Measurements from ENCODE around the gene EPHB1. TPM values are rescaled to one million over a fixed set of nuclear protein-coding genes. Genes with fewer than 3 reads are reported as not detected.

Gene EPHB1
- total RNA-seq, 2 donors from 2014 or later, result 1.3 to 3.5 TPM

DNA sequence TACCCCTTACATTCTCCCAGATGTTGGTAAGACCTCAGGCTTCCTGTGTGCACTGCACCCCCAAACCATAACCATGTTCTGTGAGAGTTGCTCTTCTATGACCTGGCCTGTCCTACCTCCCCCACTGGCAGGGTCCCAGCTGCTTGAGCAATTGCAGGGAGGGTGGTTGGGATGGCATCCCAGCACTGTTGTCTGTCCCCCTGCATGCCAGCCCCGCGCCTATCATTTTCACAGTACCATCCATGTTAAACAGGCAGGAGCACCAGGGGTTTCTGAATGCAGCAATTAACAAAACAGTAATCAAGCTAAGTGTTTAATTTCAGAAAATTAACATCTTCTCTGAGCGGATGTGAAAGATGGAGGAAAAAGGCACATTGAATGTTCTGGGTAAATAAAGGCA lies 345.5 kb downstream of the EPHB1 start:
- ATAC-seq (no peak), DNase-seq (no peak)
- H3K9me3 ChIP-seq (ENCODE audit: control insufficient read depth, low read length, poor library complexity, severe bottlenecking), result no peaks in the 10 kb centered on the region
- H3K27me3 Mint-ChIP-seq, result no peaks in the 10 kb centered on the region
- H3K4me1 Mint-ChIP-seq, result no peaks in the 10 kb centered on the region
- peak overlapping the region; percentile 25 for H3K4me3 Mint-ChIP-seq
- no peak overlapping the region for H3K27ac Mint-ChIP-seq
- no peaks in the 10 kb centered on the region for H3K36me3 Mint-ChIP-seq (ENCODE audit: low read depth)

DNA sequence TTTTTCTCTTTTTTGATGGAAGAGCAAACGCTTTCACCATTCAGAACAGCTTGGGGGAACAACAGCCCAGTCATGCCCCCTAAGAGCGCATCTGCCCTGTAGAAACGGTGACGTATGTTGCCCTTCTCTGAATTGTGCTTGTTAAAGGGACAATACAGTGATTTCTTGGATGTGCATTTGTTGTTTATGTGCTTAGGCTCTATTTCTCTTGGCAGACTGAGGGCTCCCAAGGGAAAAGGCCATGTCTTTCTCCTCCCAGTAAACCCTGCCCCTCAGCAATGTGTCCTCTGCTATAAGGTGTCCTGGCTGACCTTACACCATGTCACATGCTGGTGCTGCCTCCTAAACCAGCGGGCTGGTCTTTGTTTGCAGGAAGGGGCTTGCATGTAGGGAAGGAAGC lies 346.1 kb downstream of the EPHB1 start:
- no peaks in the 10 kb centered on the region for H3K27me3 Mint-ChIP-seq
- no peak overlapping the region for H3K27ac Mint-ChIP-seq
- H3K36me3 Mint-ChIP-seq (ENCODE audit: low read depth), result no peaks in the 10 kb centered on the region
- H3K9me3 ChIP-seq (ENCODE audit: control insufficient read depth, low read length, poor library complexity, severe bottlenecking), result no peaks in the 10 kb centered on the region
- H3K4me1 Mint-ChIP-seq, result no peaks in the 10 kb centered on the region
- DNase-seq (no peak), ATAC-seq (no peak)
- no peak overlapping the region for H3K4me3 Mint-ChIP-seq

- Mint-ChIP-seq H3K4me3 (no peak overlapping the region), H3K27me3 (no peaks in the 10 kb centered on the region), H3K27ac (no peak overlapping the region), H3K36me3 (ENCODE audit: low read depth) (no peaks in the 10 kb centered on the region), H3K4me1 (no peaks in the 10 kb centered on the region)
- no peak for DNase-seq
- no peaks in the 10 kb centered on the region for H3K9me3 ChIP-seq (ENCODE audit: control insufficient read depth, low read length, poor library complexity, severe bottlenecking)
- no peak for ATAC-seq
Measured at GRCh38 chr3:135141672-135142071, 346.6 kb downstream of the EPHB1 start.

DNA sequence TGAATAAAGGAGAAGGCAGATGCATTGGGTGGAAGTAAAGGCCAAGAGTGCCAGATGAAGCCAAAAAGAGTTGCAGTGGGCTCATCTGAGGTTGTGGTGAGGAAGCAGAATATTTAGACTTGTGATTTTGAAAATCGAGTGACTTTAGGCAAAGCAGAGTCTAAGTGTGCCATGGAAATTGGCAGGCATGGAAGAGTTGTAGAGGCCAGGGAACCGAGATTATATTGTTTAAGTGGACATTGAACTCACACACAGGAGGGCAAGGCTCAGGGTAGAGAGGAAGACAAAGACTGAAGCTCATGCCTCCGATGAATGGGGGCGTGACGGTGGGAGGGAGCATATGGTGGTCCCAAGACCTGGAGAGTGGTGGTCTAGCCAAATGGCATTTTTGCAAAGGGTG lies 347.5 kb downstream of the EPHB1 start:
- Mint-ChIP-seq H3K27ac (no peak overlapping the region), H3K4me3 (no peak overlapping the region), H3K4me1 (no peaks in the 10 kb centered on the region), H3K36me3 (ENCODE audit: low read depth) (no peaks in the 10 kb centered on the region), H3K27me3 (no peaks in the 10 kb centered on the region)
- no peaks in the 10 kb centered on the region for H3K9me3 ChIP-seq (ENCODE audit: control insufficient read depth, low read length, poor library complexity, severe bottlenecking)
- DNase-seq, result no peak
- no peak for ATAC-seq

- DNase-seq (no peak), ATAC-seq (no peak)
- Mint-ChIP-seq H3K4me1 (no peaks in the 10 kb centered on the region), H3K27me3 (no peaks in the 10 kb centered on the region), H3K36me3 (ENCODE audit: low read depth) (no peaks in the 10 kb centered on the region), H3K4me3 (no peak overlapping the region), H3K27ac (no peak overlapping the region)
- H3K9me3 ChIP-seq (ENCODE audit: control insufficient read depth, low read length, poor library complexity, severe bottlenecking), result no peaks in the 10 kb centered on the region
Measured at GRCh38 chr3:135143474-135143873, 348.4 kb downstream of the EPHB1 start.

- Mint-ChIP-seq H3K27ac (no peak overlapping the region), H3K4me1 (no peaks in the 10 kb centered on the region), H3K27me3 (no peaks in the 10 kb centered on the region), H3K4me3 (no peak overlapping the region), H3K36me3 (ENCODE audit: low read depth) (no peaks in the 10 kb centered on the region)
- H3K9me3 ChIP-seq (ENCODE audit: control insufficient read depth, low read length, poor library complexity, severe bottlenecking), result no peaks in the 10 kb centered on the region
- no peak for DNase-seq
- no peak for ATAC-seq
Measured at GRCh38 chr3:135145581-135145980, 350.5 kb downstream of the EPHB1 start.

- no peaks in the 10 kb centered on the region for H3K27me3 Mint-ChIP-seq
- ATAC-seq, result no peak
- no peaks in the 10 kb centered on the region for H3K9me3 ChIP-seq (ENCODE audit: control insufficient read depth, low read length, poor library complexity, severe bottlenecking)
- no peak overlapping the region for H3K4me3 Mint-ChIP-seq
- H3K27ac Mint-ChIP-seq, result no peak overlapping the region
- H3K4me1 Mint-ChIP-seq, result no peaks in the 10 kb centered on the region
- H3K36me3 Mint-ChIP-seq (ENCODE audit: low read depth), result no peaks in the 10 kb centered on the region
- DNase-seq, result no peak
Measured at GRCh38 chr3:135147657-135148056, 352.6 kb downstream of the EPHB1 start.

GRCh38 chr3:135148398-135149020 lies 353.4 kb downstream of the EPHB1 start:
- no peaks in the 10 kb centered on the region for H3K27me3 Mint-ChIP-seq
- no peak for DNase-seq

DNA sequence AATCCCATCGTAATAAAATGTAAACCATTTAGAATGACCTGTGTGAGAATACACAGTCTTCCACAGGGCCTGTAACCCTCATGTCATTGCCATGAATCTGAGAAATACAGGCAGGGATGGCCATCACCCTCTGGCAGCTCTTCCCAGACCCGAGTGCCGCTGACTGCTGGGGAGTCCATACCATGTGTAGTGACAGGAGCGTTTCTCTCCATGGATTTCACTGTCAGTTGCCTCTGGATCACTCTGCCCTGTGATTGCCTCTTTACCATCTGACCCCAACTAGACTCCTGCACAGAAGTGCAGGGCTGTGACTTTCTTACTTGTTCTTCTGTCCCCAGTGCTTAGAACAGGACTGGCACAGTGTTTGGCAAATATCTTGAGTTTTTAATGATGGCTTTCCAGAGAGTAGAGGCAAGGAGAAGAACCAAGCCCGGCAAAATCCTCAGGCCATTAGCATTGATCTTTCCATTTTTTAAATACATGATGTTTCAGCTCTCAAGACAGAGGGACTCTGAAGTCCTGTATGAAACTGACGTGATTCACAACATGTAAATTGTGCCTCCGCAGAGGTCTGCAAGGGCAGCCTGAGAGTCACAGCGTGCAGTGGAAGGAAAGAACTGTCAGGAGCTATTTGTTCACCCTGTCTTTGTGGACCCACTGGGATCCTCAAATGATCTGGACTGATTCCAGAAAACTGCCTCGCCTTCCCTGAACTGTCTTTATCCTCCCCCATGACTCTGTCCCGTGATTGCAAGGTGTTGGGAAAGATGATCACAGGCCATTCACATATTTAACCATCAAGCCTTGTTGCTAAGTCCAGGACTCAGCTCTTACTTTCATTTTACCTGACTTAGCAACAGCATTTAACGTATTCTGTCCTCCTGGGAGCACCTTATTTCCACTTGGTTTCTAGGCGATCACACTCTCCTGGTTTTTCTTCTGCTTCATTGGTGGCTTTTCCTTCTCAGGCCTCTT lies 354.9 kb downstream of the EPHB1 start:
- H3K4me1 Mint-ChIP-seq, result no peaks in the 10 kb centered on the region
- H3K27ac Mint-ChIP-seq, result no peak overlapping the region

More at GRCh38 chr3:135148398-135149020, 353.4 kb downstream of the EPHB1 start:
- H3K9me3 ChIP-seq (ENCODE audit: control insufficient read depth, low read length, poor library complexity, severe bottlenecking), result no peaks in the 10 kb centered on the region
- no peak for ATAC-seq
- Mint-ChIP-seq H3K36me3 (ENCODE audit: low read depth) (no peaks in the 10 kb centered on the region), H3K4me1 (no peaks in the 10 kb centered on the region), H3K4me3 (no peak overlapping the region), H3K27ac (no peak overlapping the region)

DNA sequence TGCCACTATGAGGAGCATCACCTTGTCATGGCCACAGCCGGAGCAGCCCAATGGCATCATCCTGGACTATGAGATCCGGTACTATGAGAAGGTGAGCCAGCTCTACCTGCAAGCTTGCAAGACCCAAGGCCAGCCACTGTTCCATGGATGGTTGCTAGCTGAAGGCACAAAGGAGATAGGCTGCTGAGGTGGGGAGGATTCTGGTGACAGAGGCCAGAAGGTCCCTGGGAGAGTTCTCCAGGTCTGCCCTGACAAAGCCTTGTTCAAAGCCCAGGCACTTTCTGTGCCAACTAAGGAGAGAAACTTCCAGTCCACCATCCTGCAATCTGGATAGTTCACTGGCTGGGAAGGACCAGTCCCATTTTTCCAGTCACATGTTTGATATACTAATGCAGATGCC lies 359.1 kb downstream of the EPHB1 start:
- H3K27ac Mint-ChIP-seq, result no peak overlapping the region
- no peak for ATAC-seq

More for the DNA sequence above, 354.9 kb downstream of the EPHB1 start:
- Mint-ChIP-seq H3K27me3 (no peaks in the 10 kb centered on the region), H3K4me3 (no peak overlapping the region), H3K36me3 (ENCODE audit: low read depth) (no peaks in the 10 kb centered on the region)
- ATAC-seq, result no peak
- no peak for DNase-seq
- no peaks in the 10 kb centered on the region for H3K9me3 ChIP-seq (ENCODE audit: control insufficient read depth, low read length, poor library complexity, severe bottlenecking)

DNA sequence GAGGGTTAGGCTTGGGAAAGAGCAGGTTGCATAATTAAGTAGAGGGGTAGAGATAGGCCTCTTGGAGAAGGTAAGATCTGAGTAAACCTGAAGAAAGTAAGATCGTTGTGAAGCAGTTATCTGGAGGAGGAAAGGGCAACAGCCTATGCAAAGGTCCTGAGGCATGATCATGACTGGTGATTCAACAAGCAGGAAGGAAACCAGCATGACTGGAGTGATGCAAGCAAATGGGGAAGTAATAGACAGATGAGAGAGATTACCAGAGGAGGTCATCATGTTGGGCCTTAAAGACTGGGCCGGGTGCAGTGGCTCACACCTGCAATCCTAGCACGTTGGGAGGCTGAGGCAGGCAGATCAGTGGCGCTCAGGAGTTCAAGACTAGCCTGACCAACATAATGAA lies 360.2 kb downstream of the EPHB1 start:
- H3K4me3 Mint-ChIP-seq, result no peak overlapping the region
- no peaks in the 10 kb centered on the region for H3K4me1 Mint-ChIP-seq
- DNase-seq (no peak), ATAC-seq (no peak)
- no peaks in the 10 kb centered on the region for H3K9me3 ChIP-seq (ENCODE audit: control insufficient read depth, low read length, poor library complexity, severe bottlenecking)
- no peaks in the 10 kb centered on the region for H3K27me3 Mint-ChIP-seq
- H3K36me3 Mint-ChIP-seq (ENCODE audit: low read depth), result no peaks in the 10 kb centered on the region
- H3K27ac Mint-ChIP-seq, result no peak overlapping the region

More for the DNA sequence above, 359.1 kb downstream of the EPHB1 start:
- Mint-ChIP-seq H3K4me3 (no peak overlapping the region), H3K36me3 (ENCODE audit: low read depth) (no peaks in the 10 kb centered on the region), H3K4me1 (no peaks in the 10 kb centered on the region), H3K27me3 (no peaks in the 10 kb centered on the region)
- H3K9me3 ChIP-seq (ENCODE audit: control insufficient read depth, low read length, poor library complexity, severe bottlenecking), result no peaks in the 10 kb centered on the region
- no peak for DNase-seq

- DNase-seq (no peak), ATAC-seq (no peak)
- Mint-ChIP-seq H3K27ac (no peak overlapping the region), H3K4me1 (no peaks in the 10 kb centered on the region), H3K27me3 (no peaks in the 10 kb centered on the region), H3K36me3 (ENCODE audit: low read depth) (no peaks in the 10 kb centered on the region), H3K4me3 (no peak overlapping the region)
- H3K9me3 ChIP-seq (ENCODE audit: control insufficient read depth, low read length, poor library complexity, severe bottlenecking), result no peaks in the 10 kb centered on the region
Measured at GRCh38 chr3:135155791-135156190, 360.7 kb downstream of the EPHB1 start.

- Mint-ChIP-seq H3K27ac (no peak overlapping the region), H3K4me3 (no peak overlapping the region), H3K4me1 (no peaks in the 10 kb centered on the region), H3K36me3 (ENCODE audit: low read depth) (no peaks in the 10 kb centered on the region), H3K27me3 (no peaks in the 10 kb centered on the region)
- DNase-seq (no peak), ATAC-seq (no peak)
- H3K9me3 ChIP-seq (ENCODE audit: control insufficient read depth, low read length, poor library complexity, severe bottlenecking), result no peaks in the 10 kb centered on the region
Measured at GRCh38 chr3:135157045-135157740, 362.1 kb downstream of the EPHB1 start.
